HCT116 (cell line): ENCODE results near the gene PATL1. TPM values are rescaled to one million over a fixed set of nuclear protein-coding genes. Genes with fewer than 3 reads are reported as not detected.

Source experiments
- ATAC-seq: fragments of 200-7000 bp; cut with Tn5 transposase; 2 replicates; pipeline ENCODE4 v1.9.1; 2020; ENCODE audit warnings: mild to moderate bottlenecking, moderate library complexity
- BruUV-seq: library from RNA; stranded (reverse); fragments of 400-500 nt; replicated peaks from 2 replicates; lab custom pipeline; 2021; lab: Mats Ljungman, UMichigan
- CTCF ChIA-PET: fragments of 300-600 bp; sonication (Branson Sonifier 250); formaldehyde crosslinking; loops from one replicate; lab custom pipeline; 2021; ENCODE audit warnings: antibody characterized with exemption; lab: Charles Lee
- POLR2A ChIA-PET: fragments of 300-600, 350-600 bp; sonication (Branson Sonifier 250); formaldehyde crosslinking; loops from one replicate; lab custom pipeline; 2021; ENCODE audit warnings: antibody characterized with exemption; lab: Charles Lee
- RAD21 ChIA-PET, 2 experiments: fragments of 300-600 bp; sonication (Branson Sonifier 250); formaldehyde crosslinking; loops; one replicate each; lab custom pipeline; 2023; ENCODE audit warnings: low total read pairs in 2 of 2; ENCODE audit not compliant: uncharacterized antibody in 2 of 2, unreplicated experiment in 2 of 2, low non-redundant PET in 1 of 2; lab: Charles Lee
- DNase-seq: peaks from one replicate; pipeline ENCODE4 v3.0.0-alpha.2; 2010; ENCODE audit warnings: low read depth, low spot score
- H2AFZ ChIP-seq: fragments of 200-600 bp; shearing (Covaris generic), sonication (generic); 2 replicates; pipeline ENCODE4 v1.6.1; 2017; ENCODE audit warnings: low read depth, mixed run types, mixed read lengths, antibody characterized with exemption, low read length; ENCODE audit not compliant: poor library complexity, severe bottlenecking
- H3K27ac ChIP-seq: 2 replicates; pipeline ENCODE4 v1.5.1; 2012; ENCODE audit warnings: low read depth, low read length
- H3K27me3 ChIP-seq: fragments of 200-600 bp; sonication (generic); 2 replicates; pipeline ENCODE4 v1.6.1; 2016; ENCODE audit warnings: mixed run types, low read length, mixed read lengths; ENCODE audit not compliant: insufficient read depth
- H3K36me3 ChIP-seq, 2 experiments: fragments of 200-500 bp in 1 of 2; fragments of 200-600 bp in 1 of 2; sonication (Bioruptor generic) in 1 of 2; sonication (generic) in 1 of 2; 2 replicates each; pipeline versions ENCODE4 v1.5.1 to v1.6.1; 2014 to 2016; ENCODE audit warnings: low read length in 2 of 2, inconsistent platforms in 1 of 2, mixed read lengths in 1 of 2, mixed run types in 1 of 2; ENCODE audit not compliant: insufficient read depth in 2 of 2, control insufficient read depth in 1 of 2
- H3K4me1 ChIP-seq, 2 experiments: fragments of 200-600 bp in 1 of 2; sonication (generic) in 1 of 2; 2 replicates each; pipeline versions ENCODE4 v1.5.1 to v1.6.1; 2012 to 2017; ENCODE audit warnings: low read length in 2 of 2, inconsistent platforms in 1 of 2, mild to moderate bottlenecking in 1 of 2, mixed read lengths in 1 of 2, mixed run types in 1 of 2, moderate library complexity in 1 of 2; ENCODE audit not compliant: insufficient read depth in 2 of 2, control insufficient read depth in 1 of 2
- H3K4me2 ChIP-seq: fragments of 200-600 bp; sonication (generic); 2 replicates; pipeline ENCODE4 v1.6.1; 2017; ENCODE audit warnings: mixed run types, low read length, mixed read lengths
- H3K4me3 ChIP-seq, 2 experiments: fragments of 200-600 bp in 1 of 2; sonication (generic) in 1 of 2; replicated peaks in 1 of 2; 2 replicates each; pipeline ENCODE4 v1.5.1; 2011 to 2016; ENCODE audit warnings: low read length in 2 of 2, control low read depth in 1 of 2, low read depth in 1 of 2, mild to moderate bottlenecking in 1 of 2, mixed read lengths in 1 of 2, mixed run types in 1 of 2
- H3K79me2 ChIP-seq: fragments of 200-600 bp; sonication (generic); 2 replicates; pipeline ENCODE4 v1.6.1; 2017; ENCODE audit warnings: mild to moderate bottlenecking, mixed run types, low read length, moderate library complexity, mixed read lengths; ENCODE audit not compliant: insufficient read depth
- H3K9ac ChIP-seq: fragments of 200-600 bp; sonication (generic); 2 replicates; pipeline ENCODE4 v1.6.1; 2016; ENCODE audit warnings: low read length, mixed read lengths
- H3K9me2 ChIP-seq: fragments of 200-600 bp; sonication (generic), shearing (Covaris generic); 2 replicates; pipeline ENCODE4 v1.6.1; 2017; ENCODE audit warnings: mixed run types, mild to moderate bottlenecking, moderate library complexity; ENCODE audit not compliant: insufficient read depth
- H3K9me3 ChIP-seq, 2 experiments: fragments of 200-500 bp in 1 of 2; fragments of 200-600 bp in 1 of 2; sonication (Bioruptor generic) in 1 of 2; sonication (generic) in 1 of 2; 2 replicates each; pipeline ENCODE4 v1.6.1; 2014 to 2017; ENCODE audit warnings: low read length in 2 of 2, mixed read lengths in 2 of 2, inconsistent platforms in 1 of 2, low read depth in 1 of 2, mild to moderate bottlenecking in 1 of 2, mixed run types in 1 of 2, moderate library complexity in 1 of 2; ENCODE audit not compliant: control insufficient read depth in 1 of 2, insufficient read depth in 1 of 2
- H4K20me1 ChIP-seq: fragments of 200-600 bp; sonication (generic), shearing (Covaris generic); 2 replicates; pipeline ENCODE4 v1.6.1; 2017; ENCODE audit warnings: mixed run types, mild to moderate bottlenecking, moderate library complexity; ENCODE audit not compliant: insufficient read depth
- CEBPB ChIP-seq: IDR thresholded peaks from 2 replicates; pipeline ENCODE4 v1.6.1; 2012; ENCODE audit warnings: low read depth
- EGR1 ChIP-seq: IDR thresholded peaks from 2 replicates; pipeline ENCODE4 v1.6.1; 2012; ENCODE audit warnings: low read depth
- EZH2phosphoT487 ChIP-seq: fragments of 200-600 bp; IDR thresholded peaks from 2 replicates; pipeline ENCODE4 v1.6.1; 2018; ENCODE audit warnings: antibody characterized with exemption, borderline replicate concordance
- MAX ChIP-seq: IDR thresholded peaks from 2 replicates; pipeline ENCODE4 v1.6.1; 2012
- RAD21 ChIP-seq: IDR thresholded peaks from 2 replicates; pipeline ENCODE4 v1.6.1; 2012; ENCODE audit warnings: low read depth, mild to moderate bottlenecking
- REST ChIP-seq: IDR thresholded peaks from 2 replicates; pipeline ENCODE4 v1.6.1; 2012; ENCODE audit warnings: low read depth
- SIN3A ChIP-seq: IDR thresholded peaks from 2 replicates; pipeline ENCODE4 v1.6.1; 2012; ENCODE audit warnings: low read depth
- SP1 ChIP-seq: IDR thresholded peaks from 2 replicates; pipeline ENCODE4 v1.6.1; 2012; ENCODE audit warnings: low read depth
- SRF ChIP-seq: IDR thresholded peaks from 2 replicates; pipeline ENCODE4 v1.6.1; 2012; ENCODE audit warnings: low read depth
- ZBTB33 ChIP-seq: IDR thresholded peaks from 2 replicates; pipeline ENCODE4 v1.6.1; 2011; ENCODE audit warnings: mild to moderate bottlenecking, low read length, moderate library complexity; ENCODE audit not compliant: insufficient replicate concordance; ENCODE audit errors: extremely low read depth
- intact Hi-C: fragments of 100-400 bp; cut with micrococcal nuclease; formaldehyde crosslinking; loops from 2 replicates; pipeline ENCODE4 v1.10.0; 2022
- total RNA-seq: library from RNA; stranded (reverse); gene quantifications from one replicate; pipeline ENCODE4 v1.2.1, GENCODE V29; 2021; ENCODE audit not compliant: unreplicated experiment

The PATL1 gene
- total RNA-seq, 1 experiment from 2014 or later = 37.6 TPM

GRCh38 chr11:59673291-59673690, 4.5 kb upstream of the PATL1 start:
- CTCF ChIA-PET = no interaction called here
- no peak overlapping the region for H3K9ac ChIP-seq
- no peaks in the 10 kb centered on the region for H3K9me3 ChIP-seq
- H3K27ac ChIP-seq = no peak overlapping the region
- DNase-seq = no peak
- H3K4me2 ChIP-seq = no peak overlapping the region
- H4K20me1 ChIP-seq = no peaks in the 10 kb centered on the region
- no peak for TF ChIP-seq EGR1
- no peak for TF ChIP-seq SIN3A
- TF ChIP-seq RAD21 = no peak
- no peak for TF ChIP-seq ZBTB33
- TF ChIP-seq MAX = no peak
- TF ChIP-seq EZH2phosphoT487 = no peak
- no peak for TF ChIP-seq CEBPB
- TF ChIP-seq SRF = no peak
- TF ChIP-seq REST = no peak
- no peak for TF ChIP-seq SP1
- H3K79me2 ChIP-seq = peaks cover 4% of the 10 kb centered on the region
- BruUV-seq = no TSS peak
- H2AFZ ChIP-seq = no peak overlapping the region
- intact Hi-C loops = no loop called here
- H3K9me2 ChIP-seq = no peaks in the 10 kb centered on the region
- RAD21 ChIA-PET = no interaction called here
- H3K4me3 ChIP-seq = no peak overlapping the region
- H3K36me3 ChIP-seq = no peaks in the 10 kb centered on the region
- no peak for ATAC-seq
- peaks cover 5 to 11% of the 10 kb centered on the region in 2 experiments; a peak in 3 of 4 replicates for H3K4me1 ChIP-seq
- no peaks in the 10 kb centered on the region for H3K27me3 ChIP-seq
- POLR2A ChIA-PET = no interaction called here
